GM12891 (cell line): ENCODE measurements around the gene TMEM30A.

ENCODE experiments used
- PAX5 ChIP-seq: IDR thresholded peaks from 2 replicates; pipeline ENCODE4 v1.6.1; 2011; ENCODE audit warnings: low read length, moderate library complexity, mild to moderate bottlenecking; ENCODE audit not compliant: insufficient read depth, severe bottlenecking
- POLR2A ChIP-seq: IDR thresholded peaks from 2 replicates; pipeline ENCODE4 v1.6.1; 2011; ENCODE audit warnings: low read depth, low read length, control low read depth
- POLR2AphosphoS5 ChIP-seq: IDR thresholded peaks from 2 replicates; pipeline ENCODE4 v1.6.1; 2011; ENCODE audit warnings: low read depth, low read length, control low read depth
- SPI1 ChIP-seq: IDR thresholded peaks from 2 replicates; pipeline ENCODE4 v1.6.1; 2011; ENCODE audit warnings: low read depth, low read length, control low read depth
- TAF1 ChIP-seq: IDR thresholded peaks from 2 replicates; pipeline ENCODE4 v1.6.1; 2011; ENCODE audit warnings: low read depth, low read length, control low read depth

- TF ChIP-seq POLR2AphosphoS5 (peak; percentile 97), POLR2A (peak; percentile 97), SPI1 (peak; percentile 80), TAF1 (peak; percentile 90; the same call in 1 of the 2 replicates), PAX5 (peak; percentile 29)
Measured at GRCh38 chr6:75243333-75244062, 41.1 kb downstream of the TMEM30A start, which contains the start of gene COX7A2.
